CD4-positive, alpha-beta T cell treated with Interleukin-4 for 1 hour (primary cell): ENCODE measurements around the gene ITGA11.

ENCODE experiments used
- DNase-seq, 2 donors: peaks; one replicate each; pipeline ENCODE4 v3.0.0-alpha.2; 2020 to 2022

Gene ITGA11

GRCh38 chr15:68348606-68349005, 83.4 kb downstream of the ITGA11 start:
- no peak for DNase-seq

DNA sequence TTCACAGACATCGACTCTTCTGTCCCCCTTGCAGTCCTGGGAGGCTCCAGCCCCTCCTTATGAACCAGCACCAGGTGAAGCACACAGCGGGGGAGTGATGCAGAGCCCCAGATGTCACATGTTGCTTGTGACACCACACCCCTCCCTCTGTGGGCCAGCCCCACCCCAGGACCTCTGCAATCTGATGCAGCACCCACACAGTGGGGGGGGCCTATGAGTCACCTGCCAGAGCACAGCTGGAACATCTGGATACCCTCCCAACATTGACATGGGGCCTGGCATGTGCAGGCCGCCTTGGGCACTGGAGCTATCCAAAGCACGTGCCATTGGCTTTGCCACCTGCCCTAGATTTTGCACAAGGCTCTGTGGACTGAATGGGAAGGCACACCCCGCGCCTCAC, 83.9 kb downstream of the ITGA11 start:
- DNase-seq = no peak

GRCh38 chr15:68347392-68347791, 84.6 kb downstream of the ITGA11 start:
- DNase-seq = no peak

DNA sequence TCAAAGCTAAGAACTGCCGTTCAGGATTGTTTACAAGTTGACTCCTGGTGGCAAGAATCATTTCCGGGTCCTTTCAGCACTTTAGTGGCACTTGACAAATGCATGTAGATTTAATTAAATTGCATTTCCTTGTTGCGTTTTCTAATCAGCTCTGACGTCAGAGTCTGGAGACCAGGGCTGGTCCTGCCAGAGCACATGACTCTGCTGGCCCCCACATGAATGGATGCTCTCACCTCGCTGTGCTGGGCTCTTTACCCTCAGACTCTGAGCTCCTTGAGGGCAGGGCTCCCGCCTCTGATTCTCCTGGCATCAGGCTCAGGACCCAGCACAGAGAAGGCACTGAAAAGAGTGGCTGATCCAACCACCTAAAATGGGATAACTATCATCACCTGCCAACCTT, 85.0 kb downstream of the ITGA11 start:
- DNase-seq = no peak

DNA sequence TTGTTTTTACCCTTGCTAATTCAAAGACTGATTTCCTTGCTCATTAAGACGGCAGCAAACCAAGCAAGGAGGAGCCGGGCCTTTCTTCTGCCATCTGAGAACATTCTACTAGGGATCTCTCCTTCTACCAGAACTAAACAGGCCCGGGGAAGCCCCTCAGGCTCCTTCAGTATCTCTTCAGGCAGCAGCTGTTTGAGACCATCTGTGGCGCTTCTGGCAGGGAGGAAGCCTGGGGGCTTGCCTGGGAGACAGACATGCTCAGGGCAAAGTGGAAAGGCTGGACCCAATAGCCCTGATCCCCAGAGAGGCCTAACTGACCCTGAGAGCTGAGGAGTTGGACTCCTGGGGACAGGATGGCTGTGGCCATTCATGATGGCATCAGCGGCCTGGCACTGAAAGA, 86.5 kb downstream of the ITGA11 start:
- DNase-seq = no peak

DNA sequence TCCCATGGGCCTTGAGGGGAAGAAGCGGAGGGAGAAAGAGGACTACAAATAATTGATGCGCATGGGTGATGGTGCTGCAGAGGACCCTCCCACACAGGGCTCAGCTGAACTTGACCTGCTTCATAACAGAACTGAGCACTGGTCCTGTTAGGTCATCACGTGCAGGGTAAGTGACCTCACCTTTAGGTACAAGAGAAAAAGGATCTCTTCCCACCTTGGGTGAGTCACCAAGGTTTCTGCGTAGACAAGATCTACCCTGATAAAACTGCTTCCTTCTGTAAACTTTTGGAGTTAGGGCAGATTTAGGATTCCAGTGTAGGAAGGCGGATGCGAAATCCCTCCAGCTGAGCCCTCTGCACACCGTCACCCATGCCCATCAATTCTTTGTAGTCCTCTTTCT, 87.4 kb downstream of the ITGA11 start:
- no peak for DNase-seq

GRCh38 chr15:68343579-68344225, 88.3 kb downstream of the ITGA11 start:
- no peak for DNase-seq

DNA sequence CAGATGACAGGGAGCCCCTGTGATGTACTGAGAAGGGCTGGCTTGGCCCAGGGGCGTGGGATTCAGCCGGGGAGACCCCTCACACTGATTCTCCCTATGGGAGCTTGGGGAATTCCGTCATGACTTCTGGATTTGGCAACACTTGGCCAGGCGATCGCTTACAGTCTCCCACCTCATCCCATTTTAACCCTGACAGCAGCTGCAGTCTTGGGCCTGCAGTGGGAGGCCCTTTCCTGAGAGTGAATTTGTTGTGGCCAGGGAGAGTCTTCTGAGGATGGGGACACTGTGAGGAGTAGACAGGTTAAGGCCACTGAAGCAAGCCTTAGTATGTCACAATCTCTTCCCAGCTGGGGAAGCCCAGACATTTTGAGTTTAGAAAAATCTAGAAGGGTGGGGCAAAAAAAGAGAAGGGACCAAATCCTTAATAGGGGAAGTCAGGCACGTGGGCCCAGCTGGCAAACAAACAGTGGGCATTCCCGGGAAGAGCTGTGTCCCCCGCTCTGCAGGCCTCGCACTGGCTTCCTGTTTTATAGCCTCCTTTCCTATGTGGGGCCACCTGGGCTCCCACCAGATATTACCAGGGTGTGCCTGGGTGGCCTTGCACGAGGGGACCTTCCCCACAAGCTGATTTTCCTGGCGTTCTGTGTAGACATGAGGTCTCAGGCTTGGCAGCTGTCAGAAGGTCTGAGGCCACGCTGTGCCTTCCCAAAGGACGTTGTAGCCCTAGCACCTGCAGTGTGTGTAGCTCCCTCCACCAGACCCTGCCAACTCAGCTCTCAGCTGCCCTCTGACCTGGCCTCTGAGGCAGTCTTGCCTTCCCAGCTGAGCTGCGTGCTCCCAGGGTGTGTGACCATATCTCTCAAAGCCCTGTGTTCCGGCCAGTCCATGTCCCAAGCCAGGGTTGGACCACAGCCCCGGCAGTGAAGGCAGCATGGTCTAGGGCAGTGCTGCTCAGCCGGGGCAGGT, 89.9 kb downstream of the ITGA11 start:
- DNase-seq = no peak

DNA sequence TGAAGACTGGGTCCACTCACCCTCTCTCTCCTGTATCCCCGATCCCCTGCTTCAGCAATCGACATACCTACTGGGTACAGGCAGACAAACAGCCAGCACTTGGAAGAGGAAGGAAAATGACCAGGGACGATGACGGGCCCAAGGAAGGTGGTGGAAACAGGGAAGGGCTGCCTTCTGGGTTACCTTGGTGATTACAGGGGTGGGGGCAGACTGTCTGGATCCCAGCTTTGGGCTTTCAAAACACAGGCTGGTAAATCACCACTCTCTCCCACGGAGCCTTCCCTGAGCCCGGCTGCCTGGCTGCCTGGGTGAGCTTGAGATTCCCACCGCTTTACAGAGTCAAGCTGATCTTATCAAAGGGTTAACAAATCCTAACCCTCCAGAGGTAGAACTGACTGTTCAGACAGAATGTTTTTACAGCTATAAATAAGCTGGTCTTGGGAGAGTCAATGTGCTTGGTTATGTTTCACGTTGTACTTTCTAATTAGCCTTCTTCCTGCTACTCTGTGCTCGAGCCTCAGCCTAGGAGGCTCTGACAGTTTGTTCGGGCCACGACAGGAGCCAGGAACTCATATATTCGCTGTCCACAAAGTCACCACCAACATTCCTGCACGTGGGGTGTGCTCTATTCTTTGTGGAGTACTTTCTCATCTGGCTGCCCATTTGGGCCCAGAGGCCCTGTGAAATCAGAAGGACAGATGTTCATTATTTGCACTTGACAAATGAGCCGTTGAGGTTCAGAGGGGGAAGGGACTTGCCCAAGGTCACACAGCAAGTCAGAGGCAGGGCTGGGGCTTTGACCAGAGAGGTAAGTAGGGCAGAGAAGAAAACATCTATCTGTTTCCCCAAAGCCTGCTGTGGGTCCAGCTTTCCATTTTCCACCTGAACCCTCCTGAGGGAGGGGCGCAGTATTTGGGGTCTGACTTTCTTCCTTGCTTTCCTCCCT, 91.0 kb downstream of the ITGA11 start:
- DNase-seq = no peak

DNA sequence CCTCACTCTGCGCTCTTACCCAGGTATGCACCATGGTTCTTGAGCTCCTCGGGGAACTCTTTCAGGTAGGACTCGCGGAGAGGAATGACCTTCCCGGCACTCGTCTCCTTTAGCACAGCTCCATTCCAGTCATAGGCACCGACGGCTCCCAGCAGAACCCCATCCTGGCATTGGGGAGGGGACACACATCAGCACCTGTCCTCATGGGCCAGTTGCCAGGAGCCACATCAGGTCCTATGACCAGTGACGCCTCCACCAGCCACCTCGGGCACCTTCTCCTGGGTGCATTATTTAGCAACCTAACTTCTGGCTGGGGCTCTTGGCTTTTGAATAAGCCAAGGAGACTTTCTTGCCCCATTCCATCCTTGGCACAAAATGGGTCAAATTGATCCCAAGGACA, 92.5 kb downstream of the ITGA11 start:
- DNase-seq = no peak

GRCh38 chr15:68337826-68338225, 94.1 kb downstream of the ITGA11 start:
- DNase-seq = no peak

DNA sequence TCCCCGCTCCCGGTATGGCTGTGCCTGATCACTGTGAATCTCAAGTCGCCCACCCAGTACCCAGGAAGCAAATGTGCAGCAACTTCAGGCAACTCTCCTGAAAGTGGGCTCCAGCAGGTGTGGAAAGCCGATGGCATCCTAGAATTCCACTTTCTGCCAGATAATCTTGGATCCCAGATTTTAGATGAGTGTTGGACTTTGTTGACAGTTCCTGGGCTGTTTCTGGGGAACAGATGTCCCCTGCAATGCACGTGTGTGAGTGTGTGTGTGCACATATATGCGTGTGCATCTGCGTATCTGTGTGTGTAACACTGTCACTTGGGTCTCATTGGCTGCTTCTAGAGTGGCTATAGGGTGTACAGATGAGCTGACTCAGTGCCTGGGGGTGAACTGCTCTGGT, 95.4 kb downstream of the ITGA11 start:
- no peak for DNase-seq

DNA sequence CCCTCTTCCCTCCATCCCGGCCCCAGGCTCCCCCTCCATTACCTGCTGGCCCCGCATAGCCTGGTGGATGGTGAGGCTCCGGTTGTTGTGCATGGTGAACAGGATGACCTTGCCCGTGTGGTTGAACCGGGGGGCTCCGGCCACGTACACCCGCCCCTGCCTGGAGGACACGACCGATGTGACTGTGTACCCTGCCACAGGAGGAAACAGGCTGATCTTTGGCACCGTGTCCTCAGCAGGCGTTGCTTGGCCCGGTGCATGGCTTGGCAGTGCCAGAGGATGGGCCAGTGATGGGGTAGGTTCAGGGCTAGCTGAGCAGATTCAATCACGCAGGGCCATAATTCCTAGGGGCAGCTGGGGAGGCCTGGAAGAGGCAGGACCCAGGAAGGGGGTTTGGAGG, 96.3 kb downstream of the ITGA11 start:
- DNase-seq = no peak

DNA sequence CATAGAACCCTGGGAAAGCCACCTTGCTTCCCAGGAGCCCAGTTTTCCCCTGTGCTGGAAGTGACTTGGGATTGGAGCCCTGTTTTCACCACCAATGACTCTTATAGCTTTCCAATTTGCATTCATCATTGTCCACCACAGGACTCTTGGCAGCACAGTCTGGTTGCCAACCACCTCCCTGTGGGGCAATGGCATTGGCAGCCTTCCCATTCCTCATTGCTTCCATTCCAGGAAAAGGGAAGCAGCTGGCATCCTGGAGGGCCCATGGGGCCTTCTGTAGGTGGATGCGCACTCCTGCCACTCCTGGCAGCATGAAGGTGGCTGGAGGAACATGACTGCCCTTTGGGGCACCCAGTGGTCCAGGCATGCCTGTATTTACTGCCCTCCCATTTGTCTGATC, 96.7 kb downstream of the ITGA11 start:
- DNase-seq = no peak

DNA sequence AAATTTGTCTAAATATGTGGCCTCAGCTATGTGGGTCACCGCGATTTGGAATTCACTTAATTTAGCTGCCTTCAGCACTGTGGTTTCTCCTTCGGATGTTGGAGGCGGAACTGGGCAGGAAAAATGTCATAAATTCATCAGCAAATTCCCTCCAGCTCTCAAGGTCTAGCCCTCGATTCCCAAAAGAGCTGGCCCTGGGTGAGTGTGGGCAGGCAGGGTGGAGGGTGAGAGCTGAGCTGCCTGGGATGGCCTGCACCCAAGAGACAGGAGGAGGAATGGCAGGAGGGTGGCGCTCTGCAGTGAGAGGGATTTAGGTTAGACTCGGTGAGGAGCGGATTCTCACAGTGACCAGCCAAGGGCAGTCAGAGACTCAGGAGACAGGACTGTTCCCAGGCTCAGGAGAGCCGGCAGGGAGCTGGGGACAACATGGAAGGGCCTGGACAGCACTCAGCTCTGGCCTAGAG, 97.3 kb downstream of the ITGA11 start:
- no peak for DNase-seq

GRCh38 chr15:68333775-68334470, 98.0 kb downstream of the ITGA11 start:
- DNase-seq = no peak

GRCh38 chr15:68332266-68332665, 99.7 kb downstream of the ITGA11 start:
- DNase-seq = no peak

DNA sequence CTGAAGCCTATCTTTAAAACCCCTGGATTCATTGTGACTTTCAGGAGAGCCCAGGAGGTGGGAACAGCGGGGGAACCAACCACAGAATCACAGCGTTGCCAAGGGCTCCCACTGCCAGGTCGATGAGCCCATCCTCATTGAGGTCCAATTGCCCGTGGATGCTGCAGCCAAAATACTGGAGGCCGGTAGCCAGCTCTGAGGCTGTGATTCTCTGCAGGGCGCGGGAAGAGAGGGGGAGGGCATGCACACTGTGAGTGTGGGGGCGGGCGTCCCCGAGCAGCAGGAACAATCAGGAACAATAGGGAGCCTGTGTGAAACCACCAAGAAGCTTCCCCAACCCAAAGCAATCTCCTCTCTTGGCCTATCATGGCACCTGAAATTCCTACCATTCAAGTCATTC, 101.1 kb downstream of the ITGA11 start:
- DNase-seq = no peak

DNA sequence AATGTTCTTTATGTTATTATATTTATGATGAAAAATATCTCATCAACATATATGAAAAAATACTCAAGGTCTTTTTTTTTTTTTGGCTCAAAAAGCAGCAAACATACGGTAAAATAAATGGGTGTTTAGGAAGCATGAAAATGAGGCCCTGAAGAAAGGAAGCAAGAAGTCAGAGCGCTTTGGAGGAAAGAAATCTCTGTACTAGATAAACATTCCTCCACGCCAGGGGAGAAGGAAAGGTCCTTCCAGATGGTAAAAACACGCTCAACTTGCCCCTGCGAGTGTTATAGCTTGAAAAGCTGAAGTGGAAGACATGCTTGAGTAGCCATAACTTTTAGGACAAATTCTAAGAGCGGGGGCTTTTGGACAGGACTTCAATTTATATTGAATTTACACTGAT, 101.5 kb downstream of the ITGA11 start:
- no peak for DNase-seq

DNA sequence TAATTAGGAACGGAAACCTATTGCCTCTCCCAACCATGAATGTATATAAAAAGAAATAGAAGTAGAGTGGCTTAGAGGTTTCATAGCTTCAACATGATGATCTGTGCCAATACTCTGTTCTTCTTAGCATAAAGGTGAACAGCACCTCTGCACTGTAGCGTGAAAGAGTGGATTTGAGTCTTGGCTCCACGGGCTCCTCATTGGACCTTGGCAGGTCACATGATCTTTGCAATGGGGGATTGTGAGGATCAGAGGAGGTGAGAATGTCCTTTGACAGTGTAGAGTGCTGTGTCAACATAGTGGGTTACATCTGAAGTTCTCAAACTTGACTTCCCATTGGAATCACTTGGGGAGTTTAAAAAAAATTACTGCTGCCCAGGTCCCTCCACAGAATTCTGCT, 103.0 kb downstream of the ITGA11 start:
- DNase-seq = no peak

- peak in 1 of 2 donors; percentile 6 for DNase-seq
Observed at GRCh38 chr15:68328443-68328842, 103.5 kb downstream of the ITGA11 start.

- no peak for DNase-seq
Observed at GRCh38 chr15:68326711-68327354, 105.1 kb downstream of the ITGA11 start.
